ENCODE measurements around the gene DDX17. TPM values are rescaled to one million over a fixed set of nuclear protein-coding genes. Genes with fewer than 3 reads are reported as not detected.

The DDX17 gene
- total and polyA plus RNA-seq, 12 donors, result 76.2 to 241 (median 169) TPM

DNA sequence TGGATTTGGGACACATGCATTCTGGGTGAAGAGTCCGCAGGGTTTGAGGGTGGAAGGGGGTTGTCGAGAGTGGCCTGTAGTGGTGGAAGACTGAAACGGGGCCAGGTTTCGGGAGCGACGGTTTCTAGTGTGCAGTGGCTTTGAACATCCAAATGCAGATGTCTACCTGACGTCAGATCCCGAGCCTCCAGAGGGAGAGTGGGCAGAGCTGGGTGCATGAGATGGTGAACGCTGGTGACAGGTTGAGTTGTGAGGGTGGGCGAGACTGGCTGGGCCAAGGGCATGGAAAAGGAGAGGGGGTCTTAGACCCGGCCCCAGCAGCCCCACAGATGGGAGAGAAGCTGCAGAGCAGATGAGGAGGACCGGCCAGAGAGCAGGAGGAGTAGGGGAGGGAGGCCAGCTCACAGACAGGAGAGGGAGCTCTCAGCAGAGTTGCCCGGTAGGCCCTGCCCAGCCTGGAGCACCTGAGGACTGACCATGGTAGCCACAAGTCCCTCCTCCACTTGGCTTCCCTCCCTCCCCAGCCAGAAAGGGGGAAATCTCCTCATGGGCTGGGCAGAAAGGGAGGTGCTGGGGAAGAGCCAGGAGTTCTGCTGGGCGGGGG is 65.3 kb downstream of the DDX17 start:
- Histone ChIP-seq H3K27me3 (peaks cover 0 to 43% (median 0%) of the 10 kb centered on the region in 7 donors), H3K4me1 (peaks cover 0 to 57% (median 17%) of the 10 kb centered on the region in 9 donors), H3K27ac (peak overlapping the region in 4 of 10 donors; percentile 90 to 96 (median 92)), H3K4me3 (no peak overlapping the region), H3K9me3 (no peaks in the 10 kb centered on the region), H3K36me3 (no peaks in the 10 kb centered on the region)
- intact Hi-C loops (cut with DNase I), result no loop called here
- DNase-seq, result no peak
- ATAC-seq, result no peak
- peak in 1 of 9 donors; percentile 11 for TF ChIP-seq CTCF (IDR thresholded peaks at IDR 0.05)
- 79 to 83% methylated on average over 14 of the region's 14 CpGs for WGBS, 2 donors

DNA sequence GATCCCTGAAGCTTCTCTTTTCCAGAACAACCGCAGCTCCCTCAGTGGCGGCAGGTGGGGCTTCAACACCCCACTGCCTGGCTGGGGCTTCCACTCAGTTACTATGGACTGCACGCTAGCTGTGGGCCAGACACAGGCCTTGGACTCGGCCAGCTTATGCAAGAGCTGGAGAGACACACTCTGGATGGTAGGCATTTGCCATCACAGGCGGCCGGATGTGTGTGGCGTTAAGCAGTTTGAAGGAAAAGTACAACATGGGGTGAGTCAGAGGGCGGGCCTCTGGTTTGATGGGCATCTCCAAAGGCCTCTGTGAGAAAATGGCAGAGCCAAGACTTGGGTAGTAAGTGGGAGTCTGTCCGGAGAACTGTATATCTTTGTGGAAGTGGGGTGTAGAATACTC is 68.7 kb downstream of the DDX17 start:
- H3K27ac ChIP-seq, result peak overlapping the region in 3 of 10 donors; percentile 67 to 80 (median 70)
- H3K4me3 ChIP-seq, result no peak overlapping the region
- no peak for DNase-seq
- no peaks in the 10 kb centered on the region for H3K9me3 ChIP-seq
- no peak for ATAC-seq
- peaks cover 0 to 42% (median 9%) of the 10 kb centered on the region in 9 donors for H3K4me1 ChIP-seq
- H3K36me3 ChIP-seq, result no peaks in the 10 kb centered on the region
- intact Hi-C loops (cut with DNase I), result no loop called here
- H3K27me3 ChIP-seq, result peaks cover 0 to 14% (median 0%) of the 10 kb centered on the region in 7 donors
- WGBS, 2 donors, result 89% methylated on average over 9 of the region's 9 CpGs
- no peak for TF ChIP-seq CTCF (IDR thresholded peaks at IDR 0.05)

- intact Hi-C loops (cut with DNase I), result no loop called here
- ATAC-seq (no peak), DNase-seq (no peak)
- peaks cover 0 to 44% (median 9%) of the 10 kb centered on the region in 9 donors for H3K4me1 ChIP-seq
- H3K4me3 ChIP-seq, result no peak overlapping the region
- no peaks in the 10 kb centered on the region for H3K36me3 ChIP-seq
- H3K9me3 ChIP-seq, result no peaks in the 10 kb centered on the region
- H3K27me3 ChIP-seq, result peaks cover 0 to 14% (median 0%) of the 10 kb centered on the region in 7 donors
- 92 to 93% methylated on average over 15 of the region's 15 CpGs for WGBS, 2 donors
- no peak for TF ChIP-seq CTCF (IDR thresholded peaks at IDR 0.05)
- H3K27ac ChIP-seq, result peak overlapping the region in 5 of 10 donors; percentile 35 to 80 (median 69)
These were observed 69.3 kb downstream of the DDX17 start for GRCh38 chr22:38436629-38437395.

GRCh38 chr22:38435965-38436364 is 70.1 kb downstream of the DDX17 start:
- H3K4me1 ChIP-seq, result peaks cover 0 to 44% (median 9%) of the 10 kb centered on the region in 9 donors
- ATAC-seq, result peak in 6 of 8 donors; percentile 19 to 55 (median 35)
- DNase-seq, result no peak
- peaks cover 0 to 10% (median 0%) of the 10 kb centered on the region in 7 donors for H3K27me3 ChIP-seq
- H3K27ac ChIP-seq, result peak overlapping the region in 6 of 10 donors; percentile 35 to 80 (median 68)
- H3K9me3 ChIP-seq, result no peaks in the 10 kb centered on the region
- no peak overlapping the region for H3K4me3 ChIP-seq
- intact Hi-C loops (cut with DNase I), result no loop called here
- H3K36me3 ChIP-seq, result no peaks in the 10 kb centered on the region
- 33 to 45% methylated on average over 4 of the region's 4 CpGs for WGBS, 2 donors
- TF ChIP-seq CTCF (IDR thresholded peaks at IDR 0.05), result no peak
